A673 (cell line): ENCODE data around the gene PIK3C2A.

Experiments
- EZH2 ChIP-seq: fragments of 200-600 bp; sonication (generic); IDR thresholded peaks from 2 replicates; pipeline ENCODE4 v1.6.1; 2017; ENCODE audit warnings: borderline replicate concordance, low read depth, mild to moderate bottlenecking, mixed read lengths, antibody characterized with exemption, low read length; ENCODE audit not compliant: poor library complexity, severe bottlenecking
- TF ChIP-seq, protein P1 (sequence below): fragments of 300-800, 200-600 bp; sonication (generic); conservative IDR thresholded peaks from 2 replicates; pipeline ENCODE4 v1.5.1; 2017; ENCODE audit warnings: low read depth, mild to moderate bottlenecking, antibody characterized with exemption, low read length, moderate library complexity, mixed read lengths

DNA sequence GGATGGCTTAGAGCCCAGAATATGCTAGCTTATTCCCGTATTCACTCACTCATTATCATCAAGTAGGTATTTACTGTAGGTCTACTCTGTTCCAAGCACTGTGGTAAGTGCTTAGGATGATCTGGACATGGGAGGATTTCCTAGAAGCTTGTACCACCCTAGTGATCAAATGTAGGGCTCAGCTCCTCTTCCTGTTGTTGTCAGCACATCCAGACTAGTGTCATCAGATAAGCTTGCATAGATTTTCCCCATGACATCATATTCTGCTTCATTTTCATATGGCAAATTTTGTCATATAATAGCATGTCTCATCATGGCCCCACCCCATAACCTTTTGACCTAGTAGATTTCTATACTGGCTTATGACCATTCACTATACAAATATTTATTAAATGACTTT is 49.4 kb upstream of the PIK3C2A start:
- TF ChIP-seq, protein P1, sequence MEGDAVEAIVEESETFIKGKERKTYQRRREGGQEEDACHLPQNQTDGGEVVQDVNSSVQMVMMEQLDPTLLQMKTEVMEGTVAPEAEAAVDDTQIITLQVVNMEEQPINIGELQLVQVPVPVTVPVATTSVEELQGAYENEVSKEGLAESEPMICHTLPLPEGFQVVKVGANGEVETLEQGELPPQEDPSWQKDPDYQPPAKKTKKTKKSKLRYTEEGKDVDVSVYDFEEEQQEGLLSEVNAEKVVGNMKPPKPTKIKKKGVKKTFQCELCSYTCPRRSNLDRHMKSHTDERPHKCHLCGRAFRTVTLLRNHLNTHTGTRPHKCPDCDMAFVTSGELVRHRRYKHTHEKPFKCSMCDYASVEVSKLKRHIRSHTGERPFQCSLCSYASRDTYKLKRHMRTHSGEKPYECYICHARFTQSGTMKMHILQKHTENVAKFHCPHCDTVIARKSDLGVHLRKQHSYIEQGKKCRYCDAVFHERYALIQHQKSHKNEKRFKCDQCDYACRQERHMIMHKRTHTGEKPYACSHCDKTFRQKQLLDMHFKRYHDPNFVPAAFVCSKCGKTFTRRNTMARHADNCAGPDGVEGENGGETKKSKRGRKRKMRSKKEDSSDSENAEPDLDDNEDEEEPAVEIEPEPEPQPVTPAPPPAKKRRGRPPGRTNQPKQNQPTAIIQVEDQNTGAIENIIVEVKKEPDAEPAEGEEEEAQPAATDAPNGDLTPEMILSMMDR, result no peak
- TF ChIP-seq EZH2, result no peak
